ES-I3 (cell line): ENCODE results near the gene SBK3.

Experiments
- H3K36me3 ChIP-seq: 2 replicates; pipeline ENCODE4 v1.6.1; 2013; ENCODE audit warnings: mild to moderate bottlenecking, low read length, control low read depth, moderate library complexity; ENCODE audit not compliant: insufficient read depth
- H3K4me1 ChIP-seq: 2 replicates; pipeline ENCODE4 v1.6.1; 2013; ENCODE audit warnings: mild to moderate bottlenecking, control low read depth, low read length; ENCODE audit not compliant: insufficient read depth
- H3K9ac ChIP-seq: 2 replicates; pipeline ENCODE4 v1.6.1; 2013; ENCODE audit warnings: low read depth, mild to moderate bottlenecking, low read length, moderate library complexity
- H3K9me3 ChIP-seq: 2 replicates; pipeline ENCODE4 v1.6.1; 2013; ENCODE audit warnings: mild to moderate bottlenecking, low read length, moderate library complexity; ENCODE audit not compliant: control insufficient read depth, insufficient read depth

Gene SBK3

GRCh38 chr19:55527197-55528029, 17.9 kb downstream of the SBK3 start:
- Histone ChIP-seq H3K9me3 (no peaks in the 10 kb centered on the region), H3K36me3 (no peaks in the 10 kb centered on the region), H3K4me1 (peaks cover 4% of the 10 kb centered on the region; the same call in 1 of the 2 replicates), H3K9ac (no peak overlapping the region)

- no peaks in the 10 kb centered on the region for H3K36me3 ChIP-seq
These were observed 18.8 kb downstream of the SBK3 start for GRCh38 chr19:55526216-55527196.

GRCh38 chr19:55525289-55526101, 19.8 kb downstream of the SBK3 start:
- Histone ChIP-seq H3K36me3 (no peaks in the 10 kb centered on the region), H3K4me1 (peaks cover 4% of the 10 kb centered on the region; the same call in 1 of the 2 replicates), H3K9me3 (no peaks in the 10 kb centered on the region), H3K9ac (no peak overlapping the region)

More at GRCh38 chr19:55526216-55527196, 18.8 kb downstream of the SBK3 start:
- peaks cover 4% of the 10 kb centered on the region; the same call in 1 of the 2 replicates for H3K4me1 ChIP-seq
- H3K9me3 ChIP-seq = no peaks in the 10 kb centered on the region
- no peak overlapping the region for H3K9ac ChIP-seq

- Histone ChIP-seq H3K4me1 (no peaks in the 10 kb centered on the region; the same call in 1 of the 2 replicates), H3K9ac (no peak overlapping the region), H3K36me3 (no peaks in the 10 kb centered on the region), H3K9me3 (no peaks in the 10 kb centered on the region)
These were observed 24.6 kb downstream of the SBK3 start for GRCh38 chr19:55520691-55521292.

GRCh38 chr19:55519451-55520311, 25.7 kb downstream of the SBK3 start:
- Histone ChIP-seq H3K4me1 (no peaks in the 10 kb centered on the region; the same call in 1 of the 2 replicates), H3K9me3 (no peaks in the 10 kb centered on the region), H3K9ac (no peak overlapping the region), H3K36me3 (no peaks in the 10 kb centered on the region)

GRCh38 chr19:55516878-55517620, 28.3 kb downstream of the SBK3 start:
- Histone ChIP-seq H3K4me1 (no peaks in the 10 kb centered on the region; the same call in 1 of the 2 replicates), H3K9ac (peak overlapping the region; percentile 39; the same call in 1 of the 2 replicates), H3K9me3 (no peaks in the 10 kb centered on the region), H3K36me3 (no peaks in the 10 kb centered on the region)

GRCh38 chr19:55508120-55508519, 37.2 kb downstream of the SBK3 start:
- H3K36me3 ChIP-seq = no peaks in the 10 kb centered on the region
- no peaks in the 10 kb centered on the region for H3K4me1 ChIP-seq
- H3K9ac ChIP-seq = no peak overlapping the region
- H3K9me3 ChIP-seq = peaks cover 4% of the 10 kb centered on the region; the same call in 1 of the 2 replicates

GRCh38 chr19:55504981-55505380, 40.4 kb downstream of the SBK3 start:
- Histone ChIP-seq H3K9ac (no peak overlapping the region), H3K9me3 (peaks cover 5% of the 10 kb centered on the region; the same call in 1 of the 2 replicates), H3K36me3 (no peaks in the 10 kb centered on the region), H3K4me1 (no peaks in the 10 kb centered on the region)

- no peaks in the 10 kb centered on the region for H3K4me1 ChIP-seq
- H3K9me3 ChIP-seq = peaks cover 5% of the 10 kb centered on the region; the same call in 1 of the 2 replicates
- H3K9ac ChIP-seq = no peak overlapping the region
- H3K36me3 ChIP-seq = no peaks in the 10 kb centered on the region
These were observed 41.1 kb downstream of the SBK3 start for GRCh38 chr19:55504252-55504603.

GRCh38 chr19:55503502-55504251, 41.7 kb downstream of the SBK3 start:
- Histone ChIP-seq H3K9me3 (peaks cover 5% of the 10 kb centered on the region; the same call in 1 of the 2 replicates), H3K36me3 (no peaks in the 10 kb centered on the region), H3K4me1 (no peaks in the 10 kb centered on the region), H3K9ac (peak overlapping the region; percentile 20; the same call in 1 of the 2 replicates)

- Histone ChIP-seq H3K36me3 (no peaks in the 10 kb centered on the region), H3K9ac (no peak overlapping the region), H3K4me1 (no peaks in the 10 kb centered on the region), H3K9me3 (peaks cover 5% of the 10 kb centered on the region; the same call in 1 of the 2 replicates)
These were observed 42.2 kb downstream of the SBK3 start for GRCh38 chr19:55503157-55503501.
